ENCODE measurements around the gene EEF1A2.

The EEF1A2 gene

DNA sequence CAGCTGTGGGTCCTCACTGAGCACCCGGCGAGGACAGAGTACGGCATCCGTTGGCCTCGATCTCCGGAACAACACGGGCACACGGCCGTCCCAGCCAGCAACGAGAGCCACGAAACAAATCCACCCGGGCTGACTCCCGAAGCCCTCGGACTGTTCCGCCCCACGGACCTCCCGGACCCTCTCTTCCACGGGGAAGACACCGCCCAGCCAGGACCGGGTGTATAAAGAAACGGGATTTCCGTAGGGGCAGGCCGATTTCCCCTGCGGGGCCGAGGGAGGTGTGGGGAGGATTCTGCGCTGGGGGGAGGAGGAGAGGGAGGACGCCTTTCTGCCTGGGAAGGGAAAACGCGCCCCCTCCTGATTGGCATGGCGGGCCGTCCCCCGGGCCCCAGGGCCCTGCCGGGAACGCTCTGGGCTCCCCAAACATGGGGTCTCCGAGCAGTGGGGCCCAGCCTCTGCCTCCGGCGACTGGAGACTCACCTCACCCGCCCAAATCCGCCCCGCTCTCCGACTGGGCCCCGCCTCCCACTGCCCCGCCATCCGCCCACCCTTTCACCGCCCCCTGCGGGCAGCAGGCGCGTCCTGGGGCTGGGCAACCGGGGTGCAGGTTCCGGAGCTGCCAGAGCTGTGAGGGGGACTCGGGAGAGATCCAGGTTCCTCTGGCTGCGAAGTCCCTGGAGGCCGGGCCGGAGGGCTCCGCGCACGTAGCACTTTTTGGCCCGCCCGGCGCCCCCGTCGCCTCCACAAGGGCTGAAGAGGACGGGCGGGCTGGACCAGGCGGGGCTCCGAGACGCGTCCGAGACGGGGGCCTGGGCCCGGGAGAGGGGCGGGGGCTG is 21.0 kb upstream of the EEF1A2 start:
- peak; percentile 59 for ATAC-seq (ENCODE audit: insufficient read depth, low read depth)
- H3K4me2 ChIP-seq (ENCODE audit: insufficient read depth, low read length), result peak overlapping the region; percentile 85
- peak overlapping the region; percentile 90 for H2AFZ ChIP-seq (ENCODE audit: low read depth, low read length)
- peak overlapping the region; percentile 52 to 82 for H3K4me3 ChIP-seq (ENCODE audit: low read depth in 1 of 2, low read length in 2 of 2)
- peak; percentile 71 for DNase-seq
- H3K4me1 ChIP-seq (ENCODE audit: insufficient read depth, low read length), result peaks cover 27% of the 10 kb centered on the region
- H3K36me3 ChIP-seq (ENCODE audit: insufficient read depth, low read length), result peaks cover 25% of the 10 kb centered on the region
- peak overlapping the region; percentile 83 for H3K9ac ChIP-seq (ENCODE audit: low read depth, low read length)
- peaks cover 11% of the 10 kb centered on the region for H3K79me2 ChIP-seq (ENCODE audit: insufficient read depth, low read length)
- TF ChIP-seq EZH2 (IDR thresholded peaks at IDR 0.05; ENCODE audit: borderline replicate concordance, low read depth, low read length, severe bottlenecking), result no peak
- TF ChIP-seq, protein P1, sequence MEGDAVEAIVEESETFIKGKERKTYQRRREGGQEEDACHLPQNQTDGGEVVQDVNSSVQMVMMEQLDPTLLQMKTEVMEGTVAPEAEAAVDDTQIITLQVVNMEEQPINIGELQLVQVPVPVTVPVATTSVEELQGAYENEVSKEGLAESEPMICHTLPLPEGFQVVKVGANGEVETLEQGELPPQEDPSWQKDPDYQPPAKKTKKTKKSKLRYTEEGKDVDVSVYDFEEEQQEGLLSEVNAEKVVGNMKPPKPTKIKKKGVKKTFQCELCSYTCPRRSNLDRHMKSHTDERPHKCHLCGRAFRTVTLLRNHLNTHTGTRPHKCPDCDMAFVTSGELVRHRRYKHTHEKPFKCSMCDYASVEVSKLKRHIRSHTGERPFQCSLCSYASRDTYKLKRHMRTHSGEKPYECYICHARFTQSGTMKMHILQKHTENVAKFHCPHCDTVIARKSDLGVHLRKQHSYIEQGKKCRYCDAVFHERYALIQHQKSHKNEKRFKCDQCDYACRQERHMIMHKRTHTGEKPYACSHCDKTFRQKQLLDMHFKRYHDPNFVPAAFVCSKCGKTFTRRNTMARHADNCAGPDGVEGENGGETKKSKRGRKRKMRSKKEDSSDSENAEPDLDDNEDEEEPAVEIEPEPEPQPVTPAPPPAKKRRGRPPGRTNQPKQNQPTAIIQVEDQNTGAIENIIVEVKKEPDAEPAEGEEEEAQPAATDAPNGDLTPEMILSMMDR (IDR thresholded peaks at IDR 0.05; ENCODE audit: borderline replicate concordance, extremely low read depth, low read length, poor library complexity, severe bottlenecking), result peak; percentile 35
- peaks cover 5% of the 10 kb centered on the region for H3K27me3 ChIP-seq (ENCODE audit: insufficient read depth, low read length, poor library complexity)
- H3K9me3 ChIP-seq (ENCODE audit: insufficient read depth, low read length, severe bottlenecking), result peaks cover 5% of the 10 kb centered on the region
- peaks cover 22% of the 10 kb centered on the region for H4K20me1 ChIP-seq (ENCODE audit: insufficient read depth, low read length)
- no peak overlapping the region; the same call in 1 of the 2 replicates for H3K27ac ChIP-seq (ENCODE audit: low read length)

DNA sequence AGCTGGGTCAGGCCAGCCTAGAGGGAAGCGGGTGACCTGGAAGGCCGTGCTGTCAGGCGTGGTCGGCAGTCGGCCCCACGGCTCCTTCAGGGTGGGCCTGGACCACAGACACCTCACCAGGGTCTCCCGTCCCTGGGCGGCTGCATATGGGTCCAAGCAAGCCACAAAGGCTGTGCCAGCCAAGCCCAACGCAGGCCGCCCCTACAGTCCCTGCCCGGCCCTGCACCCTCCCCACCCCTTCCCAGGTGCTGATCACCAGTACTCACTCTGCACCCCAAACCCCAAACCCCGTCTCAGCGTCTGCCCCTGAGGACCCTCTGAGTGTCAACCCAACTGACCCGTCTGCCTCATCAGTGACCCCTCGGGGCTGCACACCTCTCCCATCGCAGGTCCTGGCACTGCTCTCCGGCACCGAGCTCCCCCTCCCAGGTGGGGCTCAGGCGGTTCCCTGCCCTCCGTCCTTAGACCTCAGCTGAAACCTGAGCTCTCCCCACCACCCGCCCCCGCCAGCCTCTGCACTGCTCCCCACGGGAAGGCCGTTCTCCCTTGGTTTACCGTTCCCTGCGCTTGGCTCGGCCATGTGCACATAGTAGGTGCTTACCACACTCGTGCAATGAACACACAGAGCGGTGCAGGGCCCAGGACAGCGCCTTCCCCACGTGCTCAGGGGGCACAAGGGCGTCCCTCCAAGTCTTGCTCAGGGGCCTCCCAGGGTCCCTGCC is 20.2 kb upstream of the EEF1A2 start:
- Histone ChIP-seq H3K4me1 (ENCODE audit: insufficient read depth, low read length) (peaks cover 27% of the 10 kb centered on the region), H3K27me3 (ENCODE audit: insufficient read depth, low read length, poor library complexity) (peaks cover 5% of the 10 kb centered on the region), H3K79me2 (ENCODE audit: insufficient read depth, low read length) (peaks cover 11% of the 10 kb centered on the region), H3K9me3 (ENCODE audit: insufficient read depth, low read length, severe bottlenecking) (peaks cover 5% of the 10 kb centered on the region), H3K27ac (ENCODE audit: low read length) (no peak overlapping the region), H3K9ac (ENCODE audit: low read depth, low read length) (peak overlapping the region; percentile 83; the same call in 1 of the 2 replicates), H4K20me1 (ENCODE audit: insufficient read depth, low read length) (peaks cover 22% of the 10 kb centered on the region), H2AFZ (ENCODE audit: low read depth, low read length) (peak overlapping the region; percentile 90; the same call in 1 of the 2 replicates), H3K36me3 (ENCODE audit: insufficient read depth, low read length) (peaks cover 25% of the 10 kb centered on the region), H3K4me2 (ENCODE audit: insufficient read depth, low read length) (peak overlapping the region; percentile 85), H3K4me3 (ENCODE audit: low read depth in 1 of 2, low read length in 2 of 2) (peak overlapping the region in 1 of 2 experiments; percentile 82; a peak in 2 of 4 replicates)
- no peak for ATAC-seq (ENCODE audit: insufficient read depth, low read depth)
- TF ChIP-seq, protein P1 (IDR thresholded peaks at IDR 0.05; ENCODE audit: borderline replicate concordance, extremely low read depth, low read length, poor library complexity, severe bottlenecking), result no peak
- TF ChIP-seq EZH2 (IDR thresholded peaks at IDR 0.05; ENCODE audit: borderline replicate concordance, low read depth, low read length, severe bottlenecking), result no peak
- DNase-seq, result no peak

DNA sequence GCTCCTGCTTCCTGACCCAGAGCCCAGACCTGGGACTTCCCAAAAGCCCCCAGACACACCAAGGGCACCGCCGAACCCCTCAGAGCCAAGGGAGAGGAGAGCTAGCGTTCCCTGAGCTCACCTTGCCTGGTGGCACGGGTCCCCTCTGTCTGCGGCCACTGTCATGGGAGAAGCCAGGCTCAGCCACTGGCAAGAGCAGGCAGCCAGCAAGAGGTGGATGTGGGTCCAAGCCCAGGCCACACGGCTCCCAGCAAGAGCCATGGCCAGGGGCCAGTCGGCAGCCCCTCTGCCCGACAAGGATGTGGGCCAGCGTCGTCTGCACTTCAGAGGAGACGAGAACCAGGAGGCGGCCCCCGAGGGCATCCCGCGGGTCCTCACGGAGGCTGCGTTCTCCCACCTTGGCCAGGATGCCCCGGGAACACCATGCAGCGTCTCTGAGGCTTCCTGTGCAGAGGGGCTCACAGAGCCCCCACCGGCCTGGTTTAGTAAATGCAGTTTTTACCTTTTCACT is 19.5 kb upstream of the EEF1A2 start:
- H3K9me3 ChIP-seq (ENCODE audit: insufficient read depth, low read length, severe bottlenecking), result peaks cover 5% of the 10 kb centered on the region
- peaks cover 5% of the 10 kb centered on the region for H3K27me3 ChIP-seq (ENCODE audit: insufficient read depth, low read length, poor library complexity)
- ATAC-seq (ENCODE audit: insufficient read depth, low read depth) (no peak), DNase-seq (no peak)
- peaks cover 27% of the 10 kb centered on the region for H3K4me1 ChIP-seq (ENCODE audit: insufficient read depth, low read length)
- H4K20me1 ChIP-seq (ENCODE audit: insufficient read depth, low read length), result peaks cover 21% of the 10 kb centered on the region
- H3K4me3 ChIP-seq (ENCODE audit: low read depth in 1 of 2, low read length in 2 of 2), result no peak overlapping the region
- peaks cover 11% of the 10 kb centered on the region for H3K79me2 ChIP-seq (ENCODE audit: insufficient read depth, low read length)
- TF ChIP-seq, protein P1 (IDR thresholded peaks at IDR 0.05; ENCODE audit: borderline replicate concordance, extremely low read depth, low read length, poor library complexity, severe bottlenecking), result no peak
- no peak for TF ChIP-seq EZH2 (IDR thresholded peaks at IDR 0.05; ENCODE audit: borderline replicate concordance, low read depth, low read length, severe bottlenecking)
- no peak overlapping the region for H2AFZ ChIP-seq (ENCODE audit: low read depth, low read length)
- H3K4me2 ChIP-seq (ENCODE audit: insufficient read depth, low read length), result no peak overlapping the region
- H3K27ac ChIP-seq (ENCODE audit: low read length), result no peak overlapping the region
- peaks cover 22% of the 10 kb centered on the region for H3K36me3 ChIP-seq (ENCODE audit: insufficient read depth, low read length)
- no peak overlapping the region for H3K9ac ChIP-seq (ENCODE audit: low read depth, low read length)

All from DND-41 (cell line).